HepG2 (cell line): ENCODE results near the gene PPP2R2C. TPM values are rescaled to one million over a fixed set of nuclear protein-coding genes. Genes with fewer than 3 reads are reported as not detected.

Experiments
- CENPBD1 ChIP-seq: sonication (generic); formaldehyde crosslinking; IDR thresholded peaks from 2 replicates; pipeline ENCODE4 v1.8.0; 2022; ENCODE audit warnings: missing genetic modification reagents, low read depth, mild to moderate bottlenecking, borderline replicate concordance
- FUBP1 ChIP-seq: sonication (generic); formaldehyde crosslinking; IDR thresholded peaks from 2 replicates; pipeline ENCODE4 v1.5.1; 2020; ENCODE audit warnings: missing genetic modification reagents, mild to moderate bottlenecking, borderline replicate concordance
- GMEB2 ChIP-seq: IDR thresholded peaks from 2 replicates; pipeline ENCODE4 v1.6.1; 2016; ENCODE audit warnings: missing biosample characterization, missing genetic modification reagents, low read depth
- HMGA1 ChIP-seq: sonication (generic); formaldehyde crosslinking; conservative IDR thresholded peaks from 2 replicates; pipeline ENCODE4 v1.4.0; 2020; ENCODE audit warnings: missing genetic modification reagents
- HNRNPK ChIP-seq: fragments of 200-400 bp; formaldehyde crosslinking; IDR thresholded peaks from 2 replicates; pipeline ENCODE4 v1.6.1; 2018; ENCODE audit warnings: low read length, low read depth, moderate library complexity, mild to moderate bottlenecking; ENCODE audit not compliant: poor library complexity, severe bottlenecking
- MXI1 ChIP-seq: IDR thresholded peaks from 3 replicates; pipeline ENCODE4 v1.6.1; 2012; ENCODE audit warnings: low read depth, low read length, inconsistent platforms, borderline replicate concordance
- PHF20 ChIP-seq: sonication (generic); formaldehyde crosslinking; IDR thresholded peaks from 2 replicates; pipeline ENCODE4 v1.5.0; 2020; ENCODE audit warnings: mild to moderate bottlenecking, missing genetic modification reagents
- SUZ12 ChIP-seq: fragments of 150-350 bp; IDR thresholded peaks from 2 replicates; pipeline ENCODE4 v1.6.1; 2014; ENCODE audit warnings: low read depth, low read length
- ZC3H13 ChIP-seq: sonication (generic); formaldehyde crosslinking; IDR thresholded peaks from 2 replicates; pipeline ENCODE4 v1.8.1; 2023; ENCODE audit warnings: mild to moderate bottlenecking, missing genetic modification reagents, moderate library complexity
- ZFY ChIP-seq: sonication (generic); formaldehyde crosslinking; IDR thresholded peaks from 2 replicates; pipeline ENCODE4 v1.4.0; 2020; ENCODE audit warnings: missing genetic modification reagents
- ZNF274 ChIP-seq: sonication (generic); formaldehyde crosslinking; IDR thresholded peaks from 2 replicates; pipeline ENCODE4 v1.5.1; 2020; ENCODE audit warnings: mild to moderate bottlenecking, missing genetic modification reagents
- ZNF317 ChIP-seq: sonication (generic); formaldehyde crosslinking; IDR thresholded peaks from 2 replicates; pipeline ENCODE4 v1.5.0; 2020; ENCODE audit warnings: mild to moderate bottlenecking, missing genetic modification reagents
- ZNF367 ChIP-seq: sonication (generic); formaldehyde crosslinking; IDR thresholded peaks from 2 replicates; pipeline ENCODE4 v1.4.0; 2020; ENCODE audit warnings: missing genetic modification reagents, borderline replicate concordance
- ZNF720 ChIP-seq: sonication (generic); formaldehyde crosslinking; IDR thresholded peaks from 2 replicates; pipeline ENCODE4 v1.4.0; 2020; ENCODE audit warnings: missing genetic modification reagents
- ZNF746 ChIP-seq: sonication (generic); formaldehyde crosslinking; IDR thresholded peaks from 2 replicates; pipeline ENCODE4 v1.8.0; 2022; ENCODE audit warnings: mild to moderate bottlenecking, missing genetic modification reagents
- ZSCAN9 ChIP-seq: IDR thresholded peaks from 2 replicates; pipeline ENCODE4 v1.6.1; 2016; ENCODE audit warnings: borderline replicate concordance
- polyA plus RNA-seq, 8 experiments: library from polyadenylated mRNA; depleted of rRNA in 3 of 8; stranded (reverse) in 7 of 8; unstranded in 1 of 8; fragments of >200 nt; fragmentation: Illumina TruSeq in 4 of 8; extraction: Trizol in 4 of 8; gene quantifications; 2 replicates each; pipeline versions ENCODE4 v1.2.1 to v1.2.3, GENCODE V29; 2011 to 2016; ENCODE audit warnings: low read depth in 4 of 8, missing spikeins in 1 of 8, mixed read lengths in 1 of 8; ENCODE audit not compliant: insufficient read depth in 1 of 8
- total RNA-seq, 5 experiments: library from RNA; depleted of rRNA; stranded (reverse); fragments of >200 nt; fragmentation: Illumina TruSeq; extraction: Trizol; gene quantifications; 2 replicates each; pipeline ENCODE4 v1.2.3, GENCODE V29; 2016; ENCODE audit warnings: low read depth in 1 of 5
- TF ChIP-seq, protein P1 (sequence below): sonication (generic); formaldehyde crosslinking; conservative IDR thresholded peaks from 2 replicates; pipeline ENCODE4 v1.4.0; 2020; ENCODE audit warnings: missing genetic modification reagents
- TF ChIP-seq, protein P2 (sequence below): IDR thresholded peaks from 2 replicates; pipeline ENCODE4 v1.6.1; 2016; ENCODE audit warnings: mild to moderate bottlenecking

Gene PPP2R2C
- total and polyA plus RNA-seq, 2 of the 13 experiments (the other 11 are each of a cell fraction or from before 2014, with no cell fraction given), result 0.60 to 8.6 TPM

DNA sequence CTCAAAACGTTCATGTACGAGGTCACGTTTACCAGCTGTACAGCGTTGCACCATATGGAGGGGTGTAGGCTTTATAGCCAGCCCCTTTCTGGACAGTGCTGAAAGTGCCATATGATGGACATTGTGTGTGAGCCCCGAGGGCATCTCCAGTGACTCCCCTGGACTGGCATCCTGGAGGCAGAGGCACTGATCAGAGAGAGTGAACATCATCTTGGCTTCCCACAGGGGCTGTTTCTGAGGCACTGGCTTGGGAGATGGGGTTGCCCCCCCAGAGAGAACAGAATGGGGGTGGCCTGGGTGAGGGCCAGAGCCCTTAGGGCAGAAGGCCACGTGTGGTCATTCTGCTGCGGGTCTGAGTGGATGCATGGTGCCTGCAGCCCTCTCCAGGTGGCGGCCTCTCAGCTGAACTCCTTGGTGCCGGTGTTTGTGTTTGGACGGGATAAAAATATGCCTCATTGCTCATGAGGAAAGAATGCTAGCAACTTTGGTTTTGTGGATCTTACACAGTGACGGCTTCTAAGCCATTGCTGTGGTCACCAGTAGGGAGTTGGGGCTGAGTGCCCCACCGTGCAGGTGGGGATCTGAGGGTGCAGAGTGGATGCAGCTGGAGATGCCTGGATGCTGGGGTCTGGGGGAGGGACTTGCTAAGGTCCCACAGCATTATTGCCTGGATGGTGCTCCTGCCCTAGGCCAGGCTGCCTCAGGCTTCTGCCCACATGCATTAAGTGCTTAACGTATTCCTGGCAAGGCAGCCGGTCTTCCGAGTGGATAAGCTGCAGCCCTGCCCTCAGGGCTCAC lies 199.4 kb downstream of the PPP2R2C start (continued):
- TF ChIP-seq GMEB2 (CRISPR knock-in tag) (no peak), ZNF367 (CRISPR knock-in tag) (no peak), PHF20 (CRISPR knock-in tag) (no peak), HNRNPK (no peak), MXI1 (peak; percentile 60; the same call in 1 of the 3 replicates), ZNF317 (no peak), CENPBD1 (no peak), ZNF274 (CRISPR knock-in tag) (no peak), ZC3H13 (CRISPR knock-in tag) (no peak), ZSCAN9 (no peak), FUBP1 (CRISPR knock-in tag) (no peak), ZNF720 (CRISPR knock-in tag) (no peak), ZFY (CRISPR knock-in tag) (no peak), SUZ12 (no peak), HMGA1 (CRISPR knock-in tag) (no peak), ZNF746 (CRISPR knock-in tag) (no peak)
- TF ChIP-seq, protein P1, sequence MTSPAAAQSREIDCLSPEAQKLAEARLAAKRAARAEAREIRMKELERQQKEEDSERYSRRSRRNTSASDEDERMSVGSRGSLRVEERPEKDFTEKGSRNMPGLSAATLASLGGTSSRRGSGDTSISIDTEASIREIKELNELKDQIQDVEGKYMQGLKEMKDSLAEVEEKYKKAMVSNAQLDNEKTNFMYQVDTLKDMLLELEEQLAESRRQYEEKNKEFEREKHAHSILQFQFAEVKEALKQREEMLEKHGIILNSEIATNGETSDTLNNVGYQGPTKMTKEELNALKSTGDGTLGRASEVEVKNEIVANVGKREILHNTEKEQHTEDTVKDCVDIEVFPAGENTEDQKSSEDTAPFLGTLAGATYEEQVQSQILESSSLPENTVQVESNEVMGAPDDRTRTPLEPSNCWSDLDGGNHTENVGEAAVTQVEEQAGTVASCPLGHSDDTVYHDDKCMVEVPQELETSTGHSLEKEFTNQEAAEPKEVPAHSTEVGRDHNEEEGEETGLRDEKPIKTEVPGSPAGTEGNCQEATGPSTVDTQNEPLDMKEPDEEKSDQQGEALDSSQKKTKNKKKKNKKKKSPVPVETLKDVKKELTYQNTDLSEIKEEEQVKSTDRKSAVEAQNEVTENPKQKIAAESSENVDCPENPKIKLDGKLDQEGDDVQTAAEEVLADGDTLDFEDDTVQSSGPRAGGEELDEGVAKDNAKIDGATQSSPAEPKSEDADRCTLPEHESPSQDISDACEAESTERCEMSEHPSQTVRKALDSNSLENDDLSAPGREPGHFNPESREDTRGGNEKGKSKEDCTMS, result no peak
- TF ChIP-seq, protein P2, sequence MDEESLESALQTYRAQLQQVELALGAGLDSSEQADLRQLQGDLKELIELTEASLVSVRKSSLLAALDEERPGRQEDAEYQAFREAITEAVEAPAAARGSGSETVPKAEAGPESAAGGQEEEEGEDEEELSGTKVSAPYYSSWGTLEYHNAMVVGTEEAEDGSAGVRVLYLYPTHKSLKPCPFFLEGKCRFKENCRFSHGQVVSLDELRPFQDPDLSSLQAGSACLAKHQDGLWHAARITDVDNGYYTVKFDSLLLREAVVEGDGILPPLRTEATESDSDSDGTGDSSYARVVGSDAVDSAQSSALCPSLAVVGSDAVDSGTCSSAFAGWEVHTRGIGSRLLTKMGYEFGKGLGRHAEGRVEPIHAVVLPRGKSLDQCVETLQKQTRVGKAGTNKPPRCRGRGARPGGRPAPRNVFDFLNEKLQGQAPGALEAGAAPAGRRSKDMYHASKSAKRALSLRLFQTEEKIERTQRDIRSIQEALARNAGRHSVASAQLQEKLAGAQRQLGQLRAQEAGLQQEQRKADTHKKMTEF, result no peak
